H1 (cell line): ENCODE data around the gene SPG7. TPM values are rescaled to one million over a fixed set of nuclear protein-coding genes. Genes with fewer than 3 reads are reported as not detected.

Experiments
- BCL11A ChIP-seq, 2 experiments: IDR thresholded peaks; one replicate each; pipeline ENCODE4 v1.6.1; 2011; ENCODE audit warnings: low read depth in 2 of 2, low read length in 2 of 2, mild to moderate bottlenecking in 2 of 2
- CBX5 ChIP-seq: fragments of 300-800, 300-1000 bp; sonication (generic); IDR thresholded peaks from 2 replicates; pipeline ENCODE4 v1.7.1; 2016; ENCODE audit warnings: antibody characterized with exemption, low read length, low read depth
- CREB1 ChIP-seq: IDR thresholded peaks from 2 replicates; pipeline ENCODE4 v1.6.1; 2012; ENCODE audit warnings: inconsistent platforms
- JUND ChIP-seq: IDR thresholded peaks from 2 replicates; pipeline ENCODE4 v1.6.1; 2011; ENCODE audit warnings: mild to moderate bottlenecking, improper control_type of control experiment, low read length
- RNF2 ChIP-seq: fragments of 200-900, 300-1000 bp; sonication (generic); IDR thresholded peaks from 2 replicates; pipeline ENCODE4 v1.7.1; 2016; ENCODE audit warnings: borderline replicate concordance, low read depth, mild to moderate bottlenecking, antibody characterized with exemption, low read length; ENCODE audit not compliant: poor library complexity, severe bottlenecking; ENCODE audit errors: missing control alignments
- SRF ChIP-seq: IDR thresholded peaks from 2 replicates; pipeline ENCODE4 v1.6.1; 2011; ENCODE audit warnings: mild to moderate bottlenecking, low read depth, low read length, moderate library complexity
- TCF12 ChIP-seq: IDR thresholded peaks from 2 replicates; pipeline ENCODE4 v1.6.1; 2011; ENCODE audit warnings: low read depth, mild to moderate bottlenecking, low read length
- polyA plus RNA-seq, 7 experiments: library from polyadenylated mRNA; depleted of rRNA in 3 of 7; stranded (reverse) in 5 of 7; unstranded in 2 of 7; fragments of >200 nt in 5 of 7; fragments of 200-250 nt in 2 of 7; gene quantifications; 1 replicate in 5 of 7; 2 replicates in 1 of 7; 4 replicates in 1 of 7; pipeline versions ENCODE4 v1.2.1 to v1.2.3, GENCODE V29; 2011 to 2013; ENCODE audit warnings: missing spikeins in 2 of 7, mixed read lengths in 2 of 7
- total RNA-seq: library from RNA; stranded (reverse); fragmentation: NEBNext Ultra II Directional; extraction: Animal tissue kit (Norgen Biotek cat#: 25700); gene quantifications from 2 replicates; pipeline ENCODE4 v1.2.1, GENCODE V29; 2021

The SPG7 gene
- total and polyA plus RNA-seq, 2 of the 8 experiments (the other 6 are each of a cell fraction or from before 2014, with no cell fraction given): 72.1 to 113 TPM

- no peak for TF ChIP-seq RNF2
- no peak for TF ChIP-seq CBX5
- TF ChIP-seq JUND: no peak
- no peak for TF ChIP-seq CREB1
- TF ChIP-seq SRF: no peak
- TF ChIP-seq TCF12: no peak
- no peak for TF ChIP-seq BCL11A (IDR thresholded peaks at IDR 0.05; ENCODE audit: low read depth in 2 of 2, low read length in 2 of 2)
These were observed 33.1 kb upstream of the SPG7 start (continued) for GRCh38 chr16:89475144-89475543.
